ENCODE results near the gene ZC3HAV1. TPM values are rescaled to one million over a fixed set of nuclear protein-coding genes. Genes with fewer than 3 reads are reported as not detected.

ZC3HAV1 gene
- total and polyA plus RNA-seq, 2 of the 13 experiments (the other 11 are each of a cell fraction or from before 2014, with no cell fraction given), result 12.7 to 23.7 TPM

DNA sequence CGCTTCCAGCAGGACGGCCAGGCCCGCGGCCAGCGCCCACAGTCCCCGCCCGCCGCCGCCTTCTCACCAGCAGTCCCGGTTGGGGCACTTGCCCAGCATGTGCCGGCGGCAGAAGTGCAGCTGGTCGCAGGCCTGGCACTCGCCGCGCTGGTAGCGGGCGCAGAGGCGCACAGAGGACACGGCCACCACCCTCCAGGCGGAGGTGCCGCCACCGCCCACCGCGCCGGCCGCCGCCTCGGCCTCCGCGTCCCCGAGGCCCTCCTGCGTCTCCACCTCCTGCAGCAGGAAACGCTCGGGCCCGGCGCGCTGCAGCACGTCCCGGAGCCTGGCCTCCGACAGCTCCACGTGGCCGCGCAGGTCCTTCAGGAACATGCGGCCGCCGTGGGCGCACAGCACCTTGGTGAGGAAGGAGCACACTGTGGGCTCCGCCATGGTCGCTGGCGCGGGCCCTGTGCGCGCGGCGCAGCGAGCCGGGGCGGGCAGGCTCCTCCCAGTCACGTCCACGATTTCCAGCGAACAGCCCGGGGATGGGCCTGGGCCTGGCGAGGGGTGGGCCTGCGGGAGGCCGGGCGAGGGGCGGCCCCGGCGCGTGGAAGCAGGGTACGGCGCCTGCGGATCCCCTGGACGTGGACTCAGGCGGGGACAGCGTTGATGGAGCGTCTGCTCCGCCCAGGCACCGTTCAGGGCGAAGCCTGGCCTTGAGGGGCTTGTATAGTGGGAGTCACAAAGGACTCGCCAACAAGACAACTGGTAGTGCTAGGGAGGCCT, 73.8 kb downstream of the ZC3HAV1 start, which contains the start of gene ZC3HAV1L (continued):
- TF ChIP-seq, protein P1, sequence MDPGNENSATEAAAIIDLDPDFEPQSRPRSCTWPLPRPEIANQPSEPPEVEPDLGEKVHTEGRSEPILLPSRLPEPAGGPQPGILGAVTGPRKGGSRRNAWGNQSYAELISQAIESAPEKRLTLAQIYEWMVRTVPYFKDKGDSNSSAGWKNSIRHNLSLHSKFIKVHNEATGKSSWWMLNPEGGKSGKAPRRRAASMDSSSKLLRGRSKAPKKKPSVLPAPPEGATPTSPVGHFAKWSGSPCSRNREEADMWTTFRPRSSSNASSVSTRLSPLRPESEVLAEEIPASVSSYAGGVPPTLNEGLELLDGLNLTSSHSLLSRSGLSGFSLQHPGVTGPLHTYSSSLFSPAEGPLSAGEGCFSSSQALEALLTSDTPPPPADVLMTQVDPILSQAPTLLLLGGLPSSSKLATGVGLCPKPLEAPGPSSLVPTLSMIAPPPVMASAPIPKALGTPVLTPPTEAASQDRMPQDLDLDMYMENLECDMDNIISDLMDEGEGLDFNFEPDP (CRISPR knock-in tag; conservative IDR thresholded peaks at IDR 0.05), result no peak
- TF ChIP-seq ZNF44 (CRISPR knock-in tag; IDR thresholded peaks at IDR 0.05), result no peak
- TF ChIP-seq, protein P2, sequence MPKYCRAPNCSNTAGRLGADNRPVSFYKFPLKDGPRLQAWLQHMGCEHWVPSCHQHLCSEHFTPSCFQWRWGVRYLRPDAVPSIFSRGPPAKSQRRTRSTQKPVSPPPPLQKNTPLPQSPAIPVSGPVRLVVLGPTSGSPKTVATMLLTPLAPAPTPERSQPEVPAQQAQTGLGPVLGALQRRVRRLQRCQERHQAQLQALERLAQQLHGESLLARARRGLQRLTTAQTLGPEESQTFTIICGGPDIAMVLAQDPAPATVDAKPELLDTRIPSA (CRISPR knock-in tag; IDR thresholded peaks at IDR 0.05; ENCODE audit: borderline replicate concordance), result no peak
- TF ChIP-seq U2AF2 (IDR thresholded peaks at IDR 0.05; ENCODE audit: low read depth, low read length), result no peak
- no peak for TF ChIP-seq RXRB (CRISPR knock-in tag; IDR thresholded peaks at IDR 0.05; ENCODE audit: borderline replicate concordance)
- 0 out of 2 replicates have a peak, but pooled peaks have one; percentile 61 for TF ChIP-seq ZNF709 (CRISPR knock-in tag; IDR thresholded peaks at IDR 0.05)
- TF ChIP-seq PAX8 (CRISPR knock-in tag; IDR thresholded peaks at IDR 0.05; ENCODE audit: borderline replicate concordance), result no peak
- peak; percentile 67 for TF ChIP-seq FOXC1 (CRISPR knock-in tag; IDR thresholded peaks at IDR 0.05; ENCODE audit: borderline replicate concordance)
- no peak for TF ChIP-seq POLR2AphosphoS2 (IDR thresholded peaks at IDR 0.05; ENCODE audit: low read depth, low read length)
- TF ChIP-seq, protein P3, sequence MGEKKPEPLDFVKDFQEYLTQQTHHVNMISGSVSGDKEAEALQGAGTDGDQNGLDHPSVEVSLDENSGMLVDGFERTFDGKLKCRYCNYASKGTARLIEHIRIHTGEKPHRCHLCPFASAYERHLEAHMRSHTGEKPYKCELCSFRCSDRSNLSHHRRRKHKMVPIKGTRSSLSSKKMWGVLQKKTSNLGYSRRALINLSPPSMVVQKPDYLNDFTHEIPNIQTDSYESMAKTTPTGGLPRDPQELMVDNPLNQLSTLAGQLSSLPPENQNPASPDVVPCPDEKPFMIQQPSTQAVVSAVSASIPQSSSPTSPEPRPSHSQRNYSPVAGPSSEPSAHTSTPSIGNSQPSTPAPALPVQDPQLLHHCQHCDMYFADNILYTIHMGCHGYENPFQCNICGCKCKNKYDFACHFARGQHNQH (CRISPR knock-in tag; IDR thresholded peaks at IDR 0.05), result peak; percentile 39; the same call in 1 of the 2 replicates
- no peak for TF ChIP-seq NFKBIZ (CRISPR knock-in tag; IDR thresholded peaks at IDR 0.05)
- TF ChIP-seq ZNF354B (CRISPR knock-in tag; IDR thresholded peaks at IDR 0.05), result no peak
- TF ChIP-seq ZNF543 (CRISPR knock-in tag; IDR thresholded peaks at IDR 0.05), result 0 out of 2 replicates have a peak, but pooled peaks have one; percentile 65
- no peak for TF ChIP-seq MZF1 (CRISPR knock-in tag; IDR thresholded peaks at IDR 0.05; ENCODE audit: borderline replicate concordance)
- TF ChIP-seq ERF (CRISPR knock-in tag; IDR thresholded peaks at IDR 0.05), result no peak; the same call in 1 of the 2 replicates
- TF ChIP-seq ARNT (IDR thresholded peaks at IDR 0.05), result no peak
- TF ChIP-seq ZNF644 (CRISPR knock-in tag; IDR thresholded peaks at IDR 0.05; ENCODE audit: low read depth), result no peak
- TF ChIP-seq ZNF264 (CRISPR knock-in tag; IDR thresholded peaks at IDR 0.05), result no peak
- TF ChIP-seq NCOR1 (IDR thresholded peaks at IDR 0.05; ENCODE audit: borderline replicate concordance, low read length), result no peak
- no peak for TF ChIP-seq FOSL1 (CRISPR knock-in tag; IDR thresholded peaks at IDR 0.05; ENCODE audit: borderline replicate concordance)
- no peak for TF ChIP-seq EEA1 (CRISPR knock-in tag; IDR thresholded peaks at IDR 0.05; ENCODE audit: borderline replicate concordance)
- no peak for TF ChIP-seq FOSL2 (CRISPR knock-in tag; IDR thresholded peaks at IDR 0.05)
- no peak for TF ChIP-seq EHMT2 (IDR thresholded peaks at IDR 0.05; ENCODE audit: borderline replicate concordance, low read depth, low read length)
- no peak for TF ChIP-seq KDM4B (CRISPR knock-in tag; IDR thresholded peaks at IDR 0.05)
- no peak for TF ChIP-seq SMC3 (IDR thresholded peaks at IDR 0.05; ENCODE audit: low read length)
- TF ChIP-seq, protein P4, sequence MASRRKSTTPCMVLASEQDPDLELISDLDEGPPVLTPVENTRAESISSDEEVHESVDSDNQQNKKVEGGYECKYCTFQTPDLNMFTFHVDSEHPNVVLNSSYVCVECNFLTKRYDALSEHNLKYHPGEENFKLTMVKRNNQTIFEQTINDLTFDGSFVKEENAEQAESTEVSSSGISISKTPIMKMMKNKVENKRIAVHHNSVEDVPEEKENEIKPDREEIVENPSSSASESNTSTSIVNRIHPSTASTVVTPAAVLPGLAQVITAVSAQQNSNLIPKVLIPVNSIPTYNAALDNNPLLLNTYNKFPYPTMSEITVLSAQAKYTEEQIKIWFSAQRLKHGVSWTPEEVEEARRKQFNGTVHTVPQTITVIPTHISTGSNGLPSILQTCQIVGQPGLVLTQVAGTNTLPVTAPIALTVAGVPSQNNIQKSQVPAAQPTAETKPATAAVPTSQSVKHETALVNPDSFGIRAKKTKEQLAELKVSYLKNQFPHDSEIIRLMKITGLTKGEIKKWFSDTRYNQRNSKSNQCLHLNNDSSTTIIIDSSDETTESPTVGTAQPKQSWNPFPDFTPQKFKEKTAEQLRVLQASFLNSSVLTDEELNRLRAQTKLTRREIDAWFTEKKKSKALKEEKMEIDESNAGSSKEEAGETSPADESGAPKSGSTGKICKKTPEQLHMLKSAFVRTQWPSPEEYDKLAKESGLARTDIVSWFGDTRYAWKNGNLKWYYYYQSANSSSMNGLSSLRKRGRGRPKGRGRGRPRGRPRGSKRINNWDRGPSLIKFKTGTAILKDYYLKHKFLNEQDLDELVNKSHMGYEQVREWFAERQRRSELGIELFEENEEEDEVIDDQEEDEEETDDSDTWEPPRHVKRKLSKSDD (CRISPR knock-in tag; IDR thresholded peaks at IDR 0.05; ENCODE audit: low read depth), result peak; percentile 72; the same call in 1 of the 2 replicates
